ENCODE data around the gene RIMBP3C.
"Not testable (repeated sequence)": the region's sequence is repeated elsewhere in the genome, so short reads cannot be mapped to it uniquely, and the experiment has no call there.

Gene RIMBP3C, protein sequence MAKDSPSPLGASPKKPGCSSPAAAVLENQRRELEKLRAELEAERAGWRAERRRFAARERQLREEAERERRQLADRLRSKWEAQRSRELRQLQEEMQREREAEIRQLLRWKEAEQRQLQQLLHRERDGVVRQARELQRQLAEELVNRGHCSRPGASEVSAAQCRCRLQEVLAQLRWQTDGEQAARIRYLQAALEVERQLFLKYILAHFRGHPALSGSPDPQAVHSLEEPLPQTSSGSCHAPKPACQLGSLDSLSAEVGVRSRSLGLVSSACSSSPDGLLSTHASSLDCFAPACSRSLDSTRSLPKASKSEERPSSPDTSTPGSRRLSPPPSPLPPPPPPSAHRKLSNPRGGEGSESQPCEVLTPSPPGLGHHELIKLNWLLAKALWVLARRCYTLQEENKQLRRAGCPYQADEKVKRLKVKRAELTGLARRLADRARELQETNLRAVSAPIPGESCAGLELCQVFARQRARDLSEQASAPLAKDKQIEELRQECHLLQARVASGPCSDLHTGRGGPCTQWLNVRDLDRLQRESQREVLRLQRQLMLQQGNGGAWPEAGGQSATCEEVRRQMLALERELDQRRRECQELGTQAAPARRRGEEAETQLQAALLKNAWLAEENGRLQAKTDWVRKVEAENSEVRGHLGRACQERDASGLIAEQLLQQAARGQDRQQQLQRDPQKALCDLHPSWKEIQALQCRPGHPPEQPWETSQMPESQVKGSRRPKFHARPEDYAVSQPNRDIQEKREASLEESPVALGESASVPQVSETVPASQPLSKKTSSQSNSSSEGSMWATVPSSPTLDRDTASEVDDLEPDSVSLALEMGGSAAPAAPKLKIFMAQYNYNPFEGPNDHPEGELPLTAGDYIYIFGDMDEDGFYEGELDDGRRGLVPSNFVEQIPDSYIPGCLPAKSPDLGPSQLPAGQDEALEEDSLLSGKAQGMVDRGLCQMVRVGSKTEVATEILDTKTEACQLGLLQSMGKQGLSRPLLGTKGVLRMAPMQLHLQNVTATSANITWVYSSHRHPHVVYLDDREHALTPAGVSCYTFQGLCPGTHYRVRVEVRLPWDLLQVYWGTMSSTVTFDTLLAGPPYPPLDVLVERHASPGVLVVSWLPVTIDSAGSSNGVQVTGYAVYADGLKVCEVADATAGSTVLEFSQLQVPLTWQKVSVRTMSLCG (N-terminal part only)

GRCh38 chr22:21551361-21551760 is at the start of gene RIMBP3C:
TSS of gene RIMBP3C (minus strand) at chr22:21551461. CDS start at chr22:21550976, 485 bp downstream.
- DNase-seq (ENCODE audit: extremely low spot score); POLR2A ChIA-PET; CTCF ChIA-PET: not testable (repeated sequence)

DNA sequence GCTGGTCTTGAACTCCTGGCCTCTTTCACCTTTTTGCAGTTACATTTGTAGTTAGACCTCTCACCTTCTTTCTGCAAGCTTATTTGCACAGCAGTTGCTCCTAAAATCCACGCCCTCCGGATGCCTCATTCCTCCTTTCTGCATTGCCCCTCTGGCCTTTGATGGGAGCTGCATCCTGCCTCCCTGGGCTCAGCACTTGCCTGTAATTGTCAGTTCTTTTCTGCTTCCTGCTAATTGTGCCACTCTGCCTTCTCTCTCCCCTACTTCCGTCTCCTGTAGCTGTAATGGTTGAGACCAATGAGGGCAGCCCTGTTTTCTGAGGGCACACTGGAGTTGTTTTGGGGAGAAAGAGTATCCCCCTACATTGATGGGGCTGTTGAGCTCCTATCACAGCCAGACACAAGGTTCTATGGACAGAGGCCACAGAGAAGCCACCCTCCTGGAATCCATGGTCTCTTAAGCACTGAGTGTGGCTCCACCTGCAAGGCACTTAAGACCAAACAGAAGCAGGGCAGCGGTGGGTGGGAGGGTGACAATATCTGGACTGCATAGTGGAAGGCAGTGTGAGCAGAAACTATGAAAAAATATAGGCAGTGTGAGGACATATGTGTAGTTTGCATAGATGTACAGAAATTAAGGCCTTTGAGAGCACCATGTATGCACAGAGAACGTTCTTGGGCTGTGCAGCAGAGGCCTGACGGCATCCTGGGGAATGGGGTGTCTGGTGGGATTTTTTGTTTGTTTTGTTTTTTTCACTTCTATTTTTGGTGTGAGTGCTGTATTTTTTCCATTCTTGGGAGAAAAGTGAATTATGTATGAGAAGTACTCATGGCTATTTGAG is 48.0 kb upstream of the RIMBP3C start:
- DNase-seq (ENCODE audit: extremely low spot score), result no peak
- TF ChIP-seq CTCF (IDR thresholded peaks at IDR 0.05; ENCODE audit: control extremely low read depth, extremely low read depth, low read depth, missing control alignments), result no peak
- POLR2A ChIA-PET, result no interaction called here
- CTCF ChIA-PET, result interaction anchor here (1.1 to 1.8 kb wide), 2 partner anchors 11 to 30 kb away, joined by 3 to 9 read pairs; partner anchors contain the start of gene YDJC

- no peak for TF ChIP-seq CTCF (IDR thresholded peaks at IDR 0.05; ENCODE audit: control extremely low read depth, extremely low read depth, low read depth, missing control alignments)
- POLR2A ChIA-PET, result no interaction called here
- CTCF ChIA-PET, result interaction anchor here (1.1 to 1.8 kb wide), 3 partner anchors 8 to 31 kb away, joined by 3 to 9 read pairs (median 5); partner anchors contain the start of gene YDJC
- DNase-seq (ENCODE audit: extremely low spot score), result no peak
Measured at GRCh38 chr22:21598302-21598701, 47.0 kb upstream of the RIMBP3C start.

DNA sequence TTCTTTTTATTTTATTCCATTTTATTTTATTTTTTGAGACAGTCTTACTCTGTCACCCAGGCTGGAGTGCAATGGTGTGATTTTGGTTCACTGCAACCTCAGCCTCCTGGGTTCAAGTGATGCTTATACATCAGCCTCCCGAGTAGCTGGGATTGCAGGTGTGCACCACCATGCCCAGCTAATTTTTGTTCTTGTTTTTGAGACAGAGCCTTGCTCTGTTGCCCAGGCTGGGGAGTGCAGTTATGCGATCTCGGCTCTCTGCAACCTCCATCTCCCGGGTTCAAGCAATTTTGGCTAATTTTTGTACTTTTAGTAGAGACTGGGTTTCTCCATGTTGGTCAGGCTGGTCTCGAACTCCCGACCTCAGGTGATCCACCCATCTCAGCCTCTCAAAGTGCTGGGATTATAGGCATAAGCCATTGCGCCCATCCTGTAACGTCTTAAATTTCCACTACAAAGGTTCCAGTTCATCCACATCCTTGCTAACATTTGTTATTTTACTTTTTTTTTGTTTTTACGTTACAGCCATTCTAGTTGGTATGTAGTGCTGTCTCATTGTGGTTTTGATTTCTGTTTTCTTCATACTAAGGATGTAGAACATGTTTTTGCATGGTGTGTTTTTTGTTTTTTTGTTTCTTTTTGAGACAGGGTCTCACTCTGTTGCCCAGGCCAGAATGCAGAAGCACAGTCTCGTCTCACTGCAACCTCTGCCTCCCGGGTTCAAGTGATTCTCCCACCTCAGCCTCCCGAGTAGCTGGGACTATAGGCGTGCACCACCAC is 45.3 kb upstream of the RIMBP3C start:
- DNase-seq (ENCODE audit: extremely low spot score); POLR2A ChIA-PET: not testable (repeated sequence)
- CTCF ChIA-PET, result interaction anchor here (0.9 to 1.7 kb wide), 4 partner anchors 9 to 50 kb away, joined by 3 to 6 read pairs (median 5); no protein-coding TSS in a partner anchor

GRCh38 chr22:21594865-21595452 is 43.7 kb upstream of the RIMBP3C start:
- DNase-seq (ENCODE audit: extremely low spot score), result no peak
- ChIA-PET CTCF (no interaction called here), POLR2A (no interaction called here)
- no peak for TF ChIP-seq CTCF (IDR thresholded peaks at IDR 0.05; ENCODE audit: control extremely low read depth, extremely low read depth, low read depth, missing control alignments)

- CTCF ChIA-PET, result interaction anchor here (1.3 to 1.8 kb wide), 3 partner anchors 10 to 36 kb away, joined by 3 to 7 read pairs (median 4); partner anchors contain the start of gene YDJC
- TF ChIP-seq CTCF (IDR thresholded peaks at IDR 0.05; ENCODE audit: control extremely low read depth, extremely low read depth, low read depth, missing control alignments), result no peak
- DNase-seq (ENCODE audit: extremely low spot score), result no peak
- POLR2A ChIA-PET, result no interaction called here
Measured at GRCh38 chr22:21593406-21594232, 42.4 kb upstream of the RIMBP3C start.

Data from GM10248 (cell line).